Measurements from ENCODE around the gene LARGE2.

Gene LARGE2

GRCh38 chr11:45924036-45924915, 1.8 kb downstream of the LARGE2 start:
- CTCF ChIA-PET = interaction anchor here (1.6 kb wide), 1 partner anchor 12 kb away, joined by 4 read pairs; no protein-coding TSS in a partner anchor

GRCh38 chr11:45924927-45925326, 2.5 kb downstream of the LARGE2 start:
- POLR2A ChIA-PET = no interaction called here
- DNase-seq (ENCODE audit: extremely low spot score) = no peak
- CTCF ChIA-PET = interaction anchor here (1.6 kb wide), 1 partner anchor 12 kb away, joined by 4 read pairs; no protein-coding TSS in a partner anchor
- TF ChIP-seq CTCF (IDR thresholded peaks at IDR 0.05; ENCODE audit: control extremely low read depth, extremely low read depth, low read depth, missing control alignments) = no peak

More at GRCh38 chr11:45924036-45924915, 1.8 kb downstream of the LARGE2 start:
- no peak for DNase-seq (ENCODE audit: extremely low spot score)
- POLR2A ChIA-PET = interaction anchor here (0.5 kb wide), 1 partner anchor 11 kb away, joined by 5 read pairs; no protein-coding TSS in a partner anchor
- no peak for TF ChIP-seq CTCF (IDR thresholded peaks at IDR 0.05; ENCODE audit: control extremely low read depth, extremely low read depth, low read depth, missing control alignments)

- CTCF ChIA-PET = interaction anchor here (2.2 kb wide), 1 partner anchor 40 kb away, joined by 7 read pairs; no protein-coding TSS in a partner anchor
- no peak for DNase-seq (ENCODE audit: extremely low spot score)
- POLR2A ChIA-PET = no interaction called here
- no peak for TF ChIP-seq CTCF (IDR thresholded peaks at IDR 0.05; ENCODE audit: control extremely low read depth, extremely low read depth, low read depth, missing control alignments)
These were observed 3.1 kb downstream of the LARGE2 start for GRCh38 chr11:45925550-45925949.

- TF ChIP-seq CTCF (IDR thresholded peaks at IDR 0.05; ENCODE audit: control extremely low read depth, extremely low read depth, low read depth, missing control alignments) = no peak
- no peak for DNase-seq (ENCODE audit: extremely low spot score)
- ChIA-PET POLR2A (no interaction called here), CTCF (interaction anchor here (0.7 to 2.2 kb wide), 2 partner anchors 11 to 39 kb away, joined by 3 to 7 read pairs; no protein-coding TSS in a partner anchor)
These were observed 3.5 kb downstream of the LARGE2 start for GRCh38 chr11:45926001-45926401.

GRCh38 chr11:45926536-45927331, 4.3 kb downstream of the LARGE2 start:
- CTCF ChIA-PET = interaction anchor here (0.7 to 2.2 kb wide), 4 partner anchors 10 to 313 kb away, joined by 3 to 7 read pairs (median 3); no protein-coding TSS in a partner anchor
- DNase-seq (ENCODE audit: extremely low spot score) = no peak
- no peak for TF ChIP-seq CTCF (IDR thresholded peaks at IDR 0.05; ENCODE audit: control extremely low read depth, extremely low read depth, low read depth, missing control alignments)
- POLR2A ChIA-PET = no interaction called here

- CTCF ChIA-PET = interaction anchor here (0.7 to 2.2 kb wide), 3 partner anchors 38 to 312 kb away, joined by 3 to 7 read pairs (median 3); no protein-coding TSS in a partner anchor
- no peak for TF ChIP-seq CTCF (IDR thresholded peaks at IDR 0.05; ENCODE audit: control extremely low read depth, extremely low read depth, low read depth, missing control alignments)
- POLR2A ChIA-PET = no interaction called here
- no peak for DNase-seq (ENCODE audit: extremely low spot score)
These were observed 4.9 kb downstream of the LARGE2 start for GRCh38 chr11:45927332-45927683.
